C4-2B (cell line): ENCODE data around the gene TPRKB.
"Not testable (repeated sequence)": the region's sequence is repeated elsewhere in the genome, so short reads cannot be mapped to it uniquely, and the experiment has no call there.

ENCODE experiments used
- CTCF ChIP-seq: fragments of 450-650 bp; conservative IDR thresholded peaks from 2 replicates; pipeline ENCODE4 v1.5.1; 2017; ENCODE audit warnings: mild to moderate bottlenecking
- ZFX ChIP-seq: fragments of 450-650 bp; IDR thresholded peaks from 2 replicates; pipeline ENCODE4 v1.6.1; 2017

GRCh38 chr2:73684905-73685304 is 52.2 kb downstream of the TPRKB start:
- peak; percentile 27 for TF ChIP-seq CTCF
- TF ChIP-seq ZFX, result not testable (repeated sequence)
